ENCODE data around the gene WDR73.

DNA sequence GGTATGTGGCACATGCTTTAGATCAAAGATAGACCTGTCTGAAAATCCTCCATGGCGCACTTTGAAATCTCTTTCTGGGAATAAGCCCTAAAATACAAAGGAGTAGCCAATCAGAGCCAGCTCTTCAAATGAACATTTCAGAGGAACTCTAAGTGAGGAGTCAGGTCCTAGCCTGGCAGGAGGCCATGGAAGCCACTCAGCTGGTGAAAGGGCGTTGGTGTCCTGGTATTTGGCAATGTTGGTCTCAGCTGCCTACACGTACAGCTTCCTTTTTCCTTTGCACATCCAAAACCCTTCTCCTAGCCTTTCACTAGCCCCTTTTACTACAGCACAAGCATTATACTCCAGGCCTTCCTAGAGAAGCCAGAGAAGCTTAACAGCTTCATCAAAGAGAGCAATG, 5.5 kb downstream of the WDR73 start:
- TF ChIP-seq, protein P1, sequence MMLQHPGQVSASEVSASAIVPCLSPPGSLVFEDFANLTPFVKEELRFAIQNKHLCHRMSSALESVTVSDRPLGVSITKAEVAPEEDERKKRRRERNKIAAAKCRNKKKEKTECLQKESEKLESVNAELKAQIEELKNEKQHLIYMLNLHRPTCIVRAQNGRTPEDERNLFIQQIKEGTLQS (IDR thresholded peaks at IDR 0.05), result no peak
- TF ChIP-seq, protein P2, sequence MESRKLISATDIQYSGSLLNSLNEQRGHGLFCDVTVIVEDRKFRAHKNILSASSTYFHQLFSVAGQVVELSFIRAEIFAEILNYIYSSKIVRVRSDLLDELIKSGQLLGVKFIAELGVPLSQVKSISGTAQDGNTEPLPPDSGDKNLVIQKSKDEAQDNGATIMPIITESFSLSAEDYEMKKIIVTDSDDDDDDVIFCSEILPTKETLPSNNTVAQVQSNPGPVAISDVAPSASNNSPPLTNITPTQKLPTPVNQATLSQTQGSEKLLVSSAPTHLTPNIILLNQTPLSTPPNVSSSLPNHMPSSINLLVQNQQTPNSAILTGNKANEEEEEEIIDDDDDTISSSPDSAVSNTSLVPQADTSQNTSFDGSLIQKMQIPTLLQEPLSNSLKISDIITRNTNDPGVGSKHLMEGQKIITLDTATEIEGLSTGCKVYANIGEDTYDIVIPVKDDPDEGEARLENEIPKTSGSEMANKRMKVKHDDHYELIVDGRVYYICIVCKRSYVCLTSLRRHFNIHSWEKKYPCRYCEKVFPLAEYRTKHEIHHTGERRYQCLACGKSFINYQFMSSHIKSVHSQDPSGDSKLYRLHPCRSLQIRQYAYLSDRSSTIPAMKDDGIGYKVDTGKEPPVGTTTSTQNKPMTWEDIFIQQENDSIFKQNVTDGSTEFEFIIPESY (IDR thresholded peaks at IDR 0.05), result no peak
- TF ChIP-seq, protein P3, sequence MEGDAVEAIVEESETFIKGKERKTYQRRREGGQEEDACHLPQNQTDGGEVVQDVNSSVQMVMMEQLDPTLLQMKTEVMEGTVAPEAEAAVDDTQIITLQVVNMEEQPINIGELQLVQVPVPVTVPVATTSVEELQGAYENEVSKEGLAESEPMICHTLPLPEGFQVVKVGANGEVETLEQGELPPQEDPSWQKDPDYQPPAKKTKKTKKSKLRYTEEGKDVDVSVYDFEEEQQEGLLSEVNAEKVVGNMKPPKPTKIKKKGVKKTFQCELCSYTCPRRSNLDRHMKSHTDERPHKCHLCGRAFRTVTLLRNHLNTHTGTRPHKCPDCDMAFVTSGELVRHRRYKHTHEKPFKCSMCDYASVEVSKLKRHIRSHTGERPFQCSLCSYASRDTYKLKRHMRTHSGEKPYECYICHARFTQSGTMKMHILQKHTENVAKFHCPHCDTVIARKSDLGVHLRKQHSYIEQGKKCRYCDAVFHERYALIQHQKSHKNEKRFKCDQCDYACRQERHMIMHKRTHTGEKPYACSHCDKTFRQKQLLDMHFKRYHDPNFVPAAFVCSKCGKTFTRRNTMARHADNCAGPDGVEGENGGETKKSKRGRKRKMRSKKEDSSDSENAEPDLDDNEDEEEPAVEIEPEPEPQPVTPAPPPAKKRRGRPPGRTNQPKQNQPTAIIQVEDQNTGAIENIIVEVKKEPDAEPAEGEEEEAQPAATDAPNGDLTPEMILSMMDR (IDR thresholded peaks at IDR 0.05; ENCODE audit: low read depth, low read length, missing input control), result no peak
- TF ChIP-seq YY1 (IDR thresholded peaks at IDR 0.05) (no peak), TAF1 (conservative IDR thresholded peaks at IDR 0.05) (no peak), RXRA (IDR thresholded peaks at IDR 0.05) (no peak), RAD21 (IDR thresholded peaks at IDR 0.05) (no peak), NR2F2 (IDR thresholded peaks at IDR 0.05) (no peak)
- TF ChIP-seq, protein P4, sequence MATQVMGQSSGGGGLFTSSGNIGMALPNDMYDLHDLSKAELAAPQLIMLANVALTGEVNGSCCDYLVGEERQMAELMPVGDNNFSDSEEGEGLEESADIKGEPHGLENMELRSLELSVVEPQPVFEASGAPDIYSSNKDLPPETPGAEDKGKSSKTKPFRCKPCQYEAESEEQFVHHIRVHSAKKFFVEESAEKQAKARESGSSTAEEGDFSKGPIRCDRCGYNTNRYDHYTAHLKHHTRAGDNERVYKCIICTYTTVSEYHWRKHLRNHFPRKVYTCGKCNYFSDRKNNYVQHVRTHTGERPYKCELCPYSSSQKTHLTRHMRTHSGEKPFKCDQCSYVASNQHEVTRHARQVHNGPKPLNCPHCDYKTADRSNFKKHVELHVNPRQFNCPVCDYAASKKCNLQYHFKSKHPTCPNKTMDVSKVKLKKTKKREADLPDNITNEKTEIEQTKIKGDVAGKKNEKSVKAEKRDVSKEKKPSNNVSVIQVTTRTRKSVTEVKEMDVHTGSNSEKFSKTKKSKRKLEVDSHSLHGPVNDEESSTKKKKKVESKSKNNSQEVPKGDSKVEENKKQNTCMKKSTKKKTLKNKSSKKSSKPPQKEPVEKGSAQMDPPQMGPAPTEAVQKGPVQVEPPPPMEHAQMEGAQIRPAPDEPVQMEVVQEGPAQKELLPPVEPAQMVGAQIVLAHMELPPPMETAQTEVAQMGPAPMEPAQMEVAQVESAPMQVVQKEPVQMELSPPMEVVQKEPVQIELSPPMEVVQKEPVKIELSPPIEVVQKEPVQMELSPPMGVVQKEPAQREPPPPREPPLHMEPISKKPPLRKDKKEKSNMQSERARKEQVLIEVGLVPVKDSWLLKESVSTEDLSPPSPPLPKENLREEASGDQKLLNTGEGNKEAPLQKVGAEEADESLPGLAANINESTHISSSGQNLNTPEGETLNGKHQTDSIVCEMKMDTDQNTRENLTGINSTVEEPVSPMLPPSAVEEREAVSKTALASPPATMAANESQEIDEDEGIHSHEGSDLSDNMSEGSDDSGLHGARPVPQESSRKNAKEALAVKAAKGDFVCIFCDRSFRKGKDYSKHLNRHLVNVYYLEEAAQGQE (IDR thresholded peaks at IDR 0.05), result no peak
- TF ChIP-seq, protein P5, sequence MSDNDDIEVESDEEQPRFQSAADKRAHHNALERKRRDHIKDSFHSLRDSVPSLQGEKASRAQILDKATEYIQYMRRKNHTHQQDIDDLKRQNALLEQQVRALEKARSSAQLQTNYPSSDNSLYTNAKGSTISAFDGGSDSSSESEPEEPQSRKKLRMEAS (IDR thresholded peaks at IDR 0.05), result no peak

Data from liver (tissue), 3 donors.